Heart right ventricle (tissue), 16 donors: ENCODE measurements around the gene CENPS. TPM values are rescaled to one million over a fixed set of nuclear protein-coding genes. Genes with fewer than 3 reads are reported as not detected.

ENCODE experiments used
- ATAC-seq, 8 donors: fragments of 200-7000 bp; cut with Tn5 transposase; one replicate each; pipeline ENCODE4 v1.9.1; 2020; ENCODE audit warnings: mild to moderate bottlenecking in 8 of 8, moderate library complexity in 8 of 8, moderate number of reproducible peaks in 1 of 8
- DNase-seq, 2 donors: peaks; one replicate each; pipeline ENCODE4 v3.0.0-alpha.2; 2020
- H3K27ac ChIP-seq, 10 donors: fragments of 200-600 bp; sonication (generic) in 2 of 10; one replicate each; pipeline versions ENCODE4 v1.5.0 to v1.8.0; 2020 to 2022; ENCODE audit warnings: mild to moderate bottlenecking in 3 of 10
- H3K27me3 ChIP-seq, 7 donors: fragments of 200-600 bp; one replicate each; pipeline ENCODE4 v1.8.0; 2021 to 2022; ENCODE audit warnings: mild to moderate bottlenecking in 2 of 7
- H3K36me3 ChIP-seq, 9 donors: fragments of 200-600 bp; sonication (generic) in 1 of 9; one replicate each; pipeline versions ENCODE4 v1.5.0 to v1.8.0; 2020 to 2022; ENCODE audit warnings: mild to moderate bottlenecking in 2 of 9
- H3K4me1 ChIP-seq, 9 donors: fragments of 200-600 bp; sonication (generic) in 1 of 9; one replicate each; pipeline versions ENCODE4 v1.5.0 to v1.8.0; 2020 to 2022; ENCODE audit warnings: mild to moderate bottlenecking in 4 of 9
- H3K4me3 ChIP-seq, 10 donors: fragments of 200-600 bp; sonication (generic) in 2 of 10; one replicate each; pipeline versions ENCODE4 v1.5.0 to v1.8.0; 2020 to 2022; ENCODE audit warnings: mild to moderate bottlenecking in 7 of 10, moderate library complexity in 2 of 10
- H3K9me3 ChIP-seq, 11 donors: fragments of 200-600 bp in 10 of 11; sonication (generic) in 2 of 11; one replicate each; pipeline versions ENCODE4 v1.5.0 to v1.8.0; 2013 to 2022; ENCODE audit warnings: mild to moderate bottlenecking in 2 of 11, control low read depth in 1 of 11, moderate library complexity in 1 of 11
- CTCF ChIP-seq, 9 donors: fragments of 200-600 bp; sonication (generic) in 2 of 9; IDR thresholded peaks; one replicate each; pipeline versions ENCODE4 v1.5.0 to v1.8.0; 2021 to 2022; ENCODE audit warnings: antibody characterized with exemption in 9 of 9, mild to moderate bottlenecking in 5 of 9, moderate library complexity in 1 of 9
- WGBS, 2 donors: extraction: QIAGEN DNeasy Blood & Tissue Kit; methylation state at CpG; one replicate each; pipeline ENCODE4 v1.1.7; 2013; ENCODE audit warnings: inconsistent platforms in 1 of 2; 5-methylcytosine and 5-hydroxymethylcytosine counted together
- intact Hi-C, 10 donors: fragments of 100-400 bp; cut with DNase I; formaldehyde crosslinking; loops; one replicate each; pipeline versions ENCODE4 v1.11.1 to v1.14.2; 2022
- polyA plus RNA-seq, 2 donors: library from polyadenylated mRNA; stranded (reverse); fragments of 200-250 nt; gene quantifications; one replicate each; pipeline ENCODE4 v1.2.3, GENCODE V29; 2013
- total RNA-seq, 10 donors: library from RNA; stranded (reverse); fragmentation: NEBNext Ultra II Directional in 3 of 10; extraction: Animal tissue kit (Norgen Biotek cat#: 25700) in 3 of 10; gene quantifications; one replicate each; pipeline versions ENCODE4 v1.2.1 to v1.2.4, GENCODE V29; 2021 to 2023
- donor health status: Arrhythmogenic right ventricular cardiomyopathy.
- donor health status: ischemic (EF 13 %, LVEDD 7.1; RV severe dilation, severe dysfunction).
- donor health status: healthy with polysubstance abuse.
- donor health status: DM: no; HTN: yes; CAD: no.
- donor health status: DM: no; HTN: no; CAD: no.
- donor health status: ischemic (EF 25% LVEDD 6.9; RV normal size, moderate dysfunction).
- donor health status: ischemic (EF 25% LVEDD 5.7; RV mildly dilated, moderate dysfunction).
- donor health status: healthy.
- donor health status: DM: yes; HTN: yes; CAD: no.
- donor health status: Ischemic cardiomyopathy.
- donor health status: ischemic (EF 35%, LVEDD 5.7; RV mildly dilated, moderate dysfunction).
- donor health status: nonischemic (EF 11% LVEDD 7.7; RV severe dilation, severe dysfunction).
- donor health status: DM: yes; HTN: yes; CAD: no.
- donor health status: PGD.
- donor health status: ischemic (EF 29% LVEDD 5.4; RV normal size, mild dysfunction).
- donor health status: nonischemic (EF 23%, LVEDD 6.1; RV moderate dilation, normal function).

Gene CENPS
- total and polyA plus RNA-seq, 12 donors = 4.9 to 10.7 (median 9.3) TPM

- no peak for TF ChIP-seq CTCF (IDR thresholded peaks at IDR 0.05)
- H3K27me3 ChIP-seq = no peaks in the 10 kb centered on the region
- peaks cover 0 to 10% (median 0%) of the 10 kb centered on the region in 9 donors for H3K4me1 ChIP-seq
- ATAC-seq (no peak), DNase-seq (no peak)
- intact Hi-C loops = no loop called here
- H3K27ac ChIP-seq = no peak overlapping the region
- 96 to 100% methylated on average over 2 of the region's 2 CpGs for WGBS, 2 donors
- no peaks in the 10 kb centered on the region for H3K9me3 ChIP-seq
- H3K36me3 ChIP-seq = peaks cover 0 to 32% (median 0%) of the 10 kb centered on the region in 9 donors
- H3K4me3 ChIP-seq = no peak overlapping the region
Observed at GRCh38 chr1:10440305-10440704, 10.1 kb downstream of the CENPS start.

GRCh38 chr1:10440794-10441193 lies 10.6 kb downstream of the CENPS start:
- Histone ChIP-seq H3K4me1 (peaks cover 0 to 10% (median 0%) of the 10 kb centered on the region in 9 donors), H3K9me3 (no peaks in the 10 kb centered on the region), H3K36me3 (peaks cover 0 to 32% (median 0%) of the 10 kb centered on the region in 9 donors), H3K4me3 (no peak overlapping the region), H3K27me3 (no peaks in the 10 kb centered on the region), H3K27ac (no peak overlapping the region)
- ATAC-seq = no peak
- WGBS, 2 donors = 92 to 96% methylated on average over 5 of the region's 5 CpGs
- intact Hi-C loops = no loop called here
- DNase-seq = no peak
- TF ChIP-seq CTCF (IDR thresholded peaks at IDR 0.05) = no peak

- H3K4me1 ChIP-seq = peaks cover 0 to under 1% (median 0%) of the 10 kb centered on the region in 9 donors
- DNase-seq (no peak), ATAC-seq (no peak)
- H3K36me3 ChIP-seq = peaks cover 0 to 36% (median 0%) of the 10 kb centered on the region in 9 donors
- no peaks in the 10 kb centered on the region for H3K9me3 ChIP-seq
- WGBS, 2 donors = 93 to 94% methylated on average over 6 of the region's 6 CpGs
- no peak for TF ChIP-seq CTCF (IDR thresholded peaks at IDR 0.05)
- no peak overlapping the region for H3K27ac ChIP-seq
- H3K27me3 ChIP-seq = no peaks in the 10 kb centered on the region
- intact Hi-C loops = no loop called here
- no peak overlapping the region for H3K4me3 ChIP-seq
Observed at GRCh38 chr1:10444248-10444647, 14.0 kb downstream of the CENPS start.

GRCh38 chr1:10444795-10445397 lies 14.7 kb downstream of the CENPS start:
- Histone ChIP-seq H3K4me1 (no peaks in the 10 kb centered on the region), H3K27me3 (no peaks in the 10 kb centered on the region), H3K4me3 (no peak overlapping the region), H3K36me3 (peaks cover 0 to 36% (median 0%) of the 10 kb centered on the region in 9 donors), H3K27ac (no peak overlapping the region), H3K9me3 (no peaks in the 10 kb centered on the region)
- DNase-seq = no peak
- no peak for ATAC-seq
- WGBS, 2 donors = 91 to 93% methylated on average over 7 of the region's 7 CpGs
- no peak for TF ChIP-seq CTCF (IDR thresholded peaks at IDR 0.05)
- intact Hi-C loops = no loop called here
